IMR-90 (cell line): ENCODE measurements around the gene COX6A2. TPM values are rescaled to one million over a fixed set of nuclear protein-coding genes. Genes with fewer than 3 reads are reported as not detected.

ENCODE experiments used
- ATAC-seq: fragments of 200-7000 bp; cut with Tn5 transposase; 2 replicates; pipeline ENCODE4 v1.9.1; 2020; ENCODE audit warnings: low read depth, mild to moderate bottlenecking, moderate library complexity
- BruUV-seq: library from RNA; stranded (reverse); fragments of 400-500 nt; replicated peaks from 2 replicates; lab custom pipeline; 2021; lab: Mats Ljungman, UMichigan
- CTCF ChIA-PET: fragments of 300-600 bp; formaldehyde crosslinking; extraction: SDS; loops from one replicate; lab custom pipeline; 2021; ENCODE audit warnings: antibody characterized with exemption; lab: Yijun Ruan, JAX
- POLR2A ChIA-PET: fragments of 300-600 bp; sonication (Branson Sonifier 250); formaldehyde crosslinking; loops from one replicate; lab custom pipeline; 2022; ENCODE audit warnings: antibody characterized with exemption; ENCODE audit not compliant: unreplicated experiment; lab: Charles Lee
- DNase-seq: peaks from one replicate; pipeline ENCODE4 v3.0.0; 2013
- H2AFZ ChIP-seq: replicated peaks from 2 replicates; pipeline ENCODE3; 2013; ENCODE audit warnings: low read length, mild to moderate bottlenecking; ENCODE audit not compliant: poor library complexity
- H2AK5ac ChIP-seq: 2 replicates; pipeline ENCODE4 v1.6.1; 2013; ENCODE audit warnings: low read depth, low read length, inconsistent platforms
- H2AK9ac ChIP-seq: replicated peaks from 2 replicates; pipeline ENCODE3; 2013; ENCODE audit warnings: mild to moderate bottlenecking, low read depth, low read length, moderate library complexity; ENCODE audit not compliant: poor library complexity
- H2BK120ac ChIP-seq: 2 replicates; pipeline ENCODE4 v1.6.1; 2013; ENCODE audit warnings: low read depth, low read length, inconsistent platforms
- H2BK15ac ChIP-seq: 3 replicates; pipeline ENCODE4 v1.6.1; 2013; ENCODE audit warnings: low read depth, low read length, inconsistent platforms
- H2BK20ac ChIP-seq: 2 replicates; pipeline ENCODE4 v1.6.1; 2013; ENCODE audit warnings: low read depth, mild to moderate bottlenecking, inconsistent platforms, low read length, moderate library complexity
- H2BK5ac ChIP-seq: 2 replicates; pipeline ENCODE4 v1.6.1; 2013; ENCODE audit warnings: mild to moderate bottlenecking, low read depth, low read length, inconsistent platforms; ENCODE audit not compliant: poor library complexity, severe bottlenecking
- H3K14ac ChIP-seq: replicated peaks from 2 replicates; pipeline ENCODE4 v1.6.1; 2013; ENCODE audit warnings: low read depth, low read length, inconsistent platforms
- H3K18ac ChIP-seq: 2 replicates; pipeline ENCODE4 v1.6.1; 2013; ENCODE audit warnings: low read depth, low read length, control low read depth
- H3K23ac ChIP-seq: 2 replicates; pipeline ENCODE4 v1.6.1; 2013; ENCODE audit warnings: low read depth, low read length, inconsistent platforms
- H3K27ac ChIP-seq: 2 replicates; pipeline ENCODE4 v1.5.1; 2013; ENCODE audit warnings: mild to moderate bottlenecking, control low read depth, low read length; ENCODE audit not compliant: insufficient read depth
- H3K27me3 ChIP-seq: 2 replicates; pipeline ENCODE4 v1.6.1; 2013; ENCODE audit warnings: low read length; ENCODE audit not compliant: control insufficient read depth, insufficient read depth
- H3K36me3 ChIP-seq: 2 replicates; pipeline ENCODE4 v1.6.1; 2013; ENCODE audit warnings: low read length, mixed read lengths; ENCODE audit not compliant: control insufficient read depth, insufficient read depth
- H3K4ac ChIP-seq: 2 replicates; pipeline ENCODE4 v1.6.1; 2013; ENCODE audit warnings: low read depth, low read length, inconsistent platforms
- H3K4me1 ChIP-seq: 2 replicates; pipeline ENCODE4 v1.6.1; 2013; ENCODE audit warnings: low read length, mixed read lengths; ENCODE audit not compliant: control insufficient read depth, insufficient read depth
- H3K4me2 ChIP-seq: 2 replicates; pipeline ENCODE4 v1.6.1; 2013; ENCODE audit warnings: low read depth, mild to moderate bottlenecking, control low read depth, low read length, moderate library complexity
- H3K4me3 ChIP-seq: 2 replicates; pipeline ENCODE4 v1.5.1; 2013; ENCODE audit warnings: low read depth, mild to moderate bottlenecking, control low read depth, low read length, moderate library complexity; ENCODE audit not compliant: insufficient read depth
- H3K56ac ChIP-seq: 2 replicates; pipeline ENCODE4 v1.6.1; 2013; ENCODE audit warnings: low read length, inconsistent platforms; ENCODE audit not compliant: insufficient read depth; ENCODE audit errors: extremely low read depth
- H3K79me1 ChIP-seq, 2 experiments: 2 replicates each; pipeline ENCODE4 v1.6.1; 2013; ENCODE audit warnings: low read length in 2 of 2, inconsistent platforms in 1 of 2, low read depth in 1 of 2
- H3K9ac ChIP-seq: 2 replicates; pipeline ENCODE4 v1.6.1; 2013; ENCODE audit warnings: low read depth, low read length, control low read depth
- H3K9me1 ChIP-seq: 2 replicates; pipeline ENCODE4 v1.6.1; 2013; ENCODE audit warnings: low read length, inconsistent platforms; ENCODE audit not compliant: insufficient read depth
- H3K9me3 ChIP-seq: 2 replicates; pipeline ENCODE4 v1.6.1; 2013; ENCODE audit warnings: low read length; ENCODE audit not compliant: control insufficient read depth, insufficient read depth
- H4K20me1 ChIP-seq: 2 replicates; pipeline ENCODE4 v1.6.1; 2013; ENCODE audit warnings: low read length, inconsistent platforms; ENCODE audit not compliant: insufficient read depth
- H4K5ac ChIP-seq: 2 replicates; pipeline ENCODE4 v1.6.1; 2013; ENCODE audit warnings: mild to moderate bottlenecking, low read depth, low read length, control low read depth
- H4K8ac ChIP-seq, 2 experiments: 2 replicates each; pipeline ENCODE4 v1.6.1; 2013; ENCODE audit warnings: low read depth in 2 of 2, low read length in 2 of 2, control low read depth in 1 of 2, inconsistent platforms in 1 of 2
- H4K91ac ChIP-seq: 2 replicates; pipeline ENCODE4 v1.6.1; 2013; ENCODE audit warnings: low read depth, low read length, inconsistent platforms; ENCODE audit not compliant: insufficient read depth
- BHLHE40 ChIP-seq: fragments of 150-350 bp; IDR thresholded peaks from 2 replicates; pipeline ENCODE4 v1.6.1; 2016; ENCODE audit warnings: mild to moderate bottlenecking, low read depth, low read length
- CEBPB ChIP-seq: IDR thresholded peaks from 2 replicates; pipeline ENCODE4 v1.6.1; 2012; ENCODE audit warnings: low read depth, low read length, improper control_type of control experiment
- CHD1 ChIP-seq: IDR thresholded peaks from 2 replicates; pipeline ENCODE4 v1.6.1; 2012; ENCODE audit warnings: low read depth, low read length, improper control_type of control experiment
- CTCF ChIP-seq: conservative IDR thresholded peaks from 2 replicates; pipeline ENCODE4 v1.5.1; 2012; ENCODE audit warnings: mild to moderate bottlenecking, low read depth, low read length, improper control_type of control experiment
- ELK1 ChIP-seq: fragments of 150-350 bp; IDR thresholded peaks from 2 replicates; pipeline ENCODE4 v1.6.1; 2016; ENCODE audit warnings: low read depth, mild to moderate bottlenecking, low read length, moderate library complexity, borderline replicate concordance
- MAFK ChIP-seq: IDR thresholded peaks from 2 replicates; pipeline ENCODE4 v1.6.1; 2012; ENCODE audit warnings: low read depth, low read length, improper control_type of control experiment
- MAZ ChIP-seq: IDR thresholded peaks from 2 replicates; pipeline ENCODE4 v1.6.1; 2012; ENCODE audit warnings: low read depth, mild to moderate bottlenecking, low read length, improper control_type of control experiment, moderate library complexity, borderline replicate concordance
- MXI1 ChIP-seq: IDR thresholded peaks from 2 replicates; pipeline ENCODE4 v1.6.1; 2012; ENCODE audit warnings: low read depth, mild to moderate bottlenecking, low read length, moderate library complexity, borderline replicate concordance
- NFE2L2 ChIP-seq: fragments of 150-350 bp; IDR thresholded peaks from 2 replicates; pipeline ENCODE4 v1.6.1; 2016; ENCODE audit warnings: low read depth, mild to moderate bottlenecking, low read length
- RCOR1 ChIP-seq: IDR thresholded peaks from 2 replicates; pipeline ENCODE4 v1.6.1; 2012; ENCODE audit warnings: mild to moderate bottlenecking, low read length, improper control_type of control experiment; ENCODE audit not compliant: insufficient replicate concordance
- RFX5 ChIP-seq: IDR thresholded peaks from 2 replicates; pipeline ENCODE4 v1.8.0; 2012; ENCODE audit warnings: low read depth, mild to moderate bottlenecking, low read length, moderate library complexity
- SMC3 ChIP-seq: fragments of 150-350 bp; IDR thresholded peaks from 2 replicates; pipeline ENCODE4 v1.6.1; 2016; ENCODE audit warnings: low read depth, mild to moderate bottlenecking, antibody characterized with exemption, low read length, moderate library complexity
- WGBS, 2 experiments: methylation state at CpG; one replicate each; pipeline versions ENCODE4 v1.1.5 to v1.1.7; 2013; ENCODE audit warnings: missing lambda C conversion rate in 2 of 2; ENCODE audit not compliant: insufficient read length in 1 of 2; ENCODE audit errors: extremely low coverage in 2 of 2; 5-methylcytosine and 5-hydroxymethylcytosine counted together
- dilution Hi-C: fragments of 300-500 bp; cut with HindIII; formaldehyde crosslinking; loops from one replicate; pipeline ENCODE4 v1.14.3; 2018; ENCODE audit warnings: low sequenced_read_pairs; ENCODE audit not compliant: unreplicated experiment
- in situ Hi-C: fragments of 300-500 bp; cut with MboI; formaldehyde crosslinking; loops from 3 replicates; pipeline ENCODE4 v1.14.3; 2019; ENCODE audit warnings: low sequenced_read_pairs, inconsistent platforms, mixed read lengths
- intact Hi-C: fragments of 100-400 bp; cut with micrococcal nuclease; formaldehyde crosslinking; loops from 2 replicates; pipeline ENCODE4 v1.10.0; 2022
- polyA plus RNA-seq, 3 experiments: library from polyadenylated mRNA; depleted of rRNA; stranded (reverse); fragments of >200 nt; gene quantifications; 2 replicates each; pipeline ENCODE4 v1.2.3, GENCODE V29; 2012; ENCODE audit warnings: low replicate concordance in 1 of 3
- total RNA-seq: library from RNA; depleted of rRNA; stranded (reverse); fragments of >200 nt; gene quantifications from 2 replicates; pipeline ENCODE4 v1.2.3, GENCODE V29; 2012

The COX6A2 gene
- total and polyA plus RNA-seq, 2 of the 4 experiments (the other 2 are of a cell fraction), result not detected

GRCh38 chr16:31467151-31467773 is 39.1 kb upstream of the COX6A2 start:
- BruUV-seq, result no TSS peak
- peaks cover 28% of the 10 kb centered on the region for H3K36me3 ChIP-seq
- ATAC-seq, result no peak
- peaks cover 11% of the 10 kb centered on the region; the same call in 1 of the 2 replicates for H3K9me1 ChIP-seq
- H3K9ac ChIP-seq, result no peak overlapping the region
- H4K91ac ChIP-seq, result no peak overlapping the region
- intact Hi-C loops, result no loop called here
- peaks cover 8 to 17% of the 10 kb centered on the region in 2 experiments for H3K79me1 ChIP-seq
- H3K18ac ChIP-seq, result no peak overlapping the region
- ChIA-PET CTCF (interaction anchor here (0.6 kb wide), 1 partner anchor 510 kb away, joined by 3 read pairs; the partner anchor contains the start of gene SETD1A), POLR2A (no interaction called here)
- WGBS, 2 experiments, result 100% methylated on average over 1 of the region's 5 CpGs; no CpG with 5 or more reads in 1 of the 2 experiments
- no peak overlapping the region for H3K4me2 ChIP-seq
- in situ Hi-C loops, result loop anchor here (10.0 to 25.0 kb wide), 2 partner anchors 392 to 395 kb away; partner anchors contain the start of genes ZNF267, ZNF646 and ZNF668
- peak overlapping the region; percentile 87 for H2AK9ac ChIP-seq
- no peak overlapping the region for H3K4ac ChIP-seq
- no peak overlapping the region for H2AFZ ChIP-seq
- H2BK5ac ChIP-seq, result no peak overlapping the region
- no peak overlapping the region for H4K5ac ChIP-seq
- no peak overlapping the region for H2BK120ac ChIP-seq
- DNase-seq, result no peak
- H3K4me1 ChIP-seq, result peaks cover 7% of the 10 kb centered on the region
- H3K9me3 ChIP-seq, result no peaks in the 10 kb centered on the region
- H4K8ac ChIP-seq, result no peak overlapping the region
- no peak overlapping the region for H3K4me3 ChIP-seq
- no peak overlapping the region for H3K23ac ChIP-seq
- no peak overlapping the region for H2BK20ac ChIP-seq
- no peak overlapping the region for H3K14ac ChIP-seq
- H3K56ac ChIP-seq, result no peak overlapping the region
- H3K27ac ChIP-seq, result no peak overlapping the region
- TF ChIP-seq MAZ (no peak), SMC3 (no peak), NFE2L2 (no peak), MXI1 (no peak), CEBPB (no peak), BHLHE40 (no peak), CHD1 (no peak), ELK1 (no peak), RCOR1 (no peak), CTCF (no peak), RFX5 (no peak), MAFK (no peak)
- no peaks in the 10 kb centered on the region; the same call in 1 of the 2 replicates for H4K20me1 ChIP-seq
- H3K27me3 ChIP-seq, result no peaks in the 10 kb centered on the region
- dilution Hi-C loops, result no loop called here
- H2AK5ac ChIP-seq, result no peak overlapping the region
- H2BK15ac ChIP-seq, result no peak overlapping the region
